Measurements from ENCODE around the gene FAM72B.
"Not testable (repeated sequence)": the region's sequence is repeated elsewhere in the genome, so short reads cannot be mapped to it uniquely, and the experiment has no call there.

Gene FAM72B

DNA sequence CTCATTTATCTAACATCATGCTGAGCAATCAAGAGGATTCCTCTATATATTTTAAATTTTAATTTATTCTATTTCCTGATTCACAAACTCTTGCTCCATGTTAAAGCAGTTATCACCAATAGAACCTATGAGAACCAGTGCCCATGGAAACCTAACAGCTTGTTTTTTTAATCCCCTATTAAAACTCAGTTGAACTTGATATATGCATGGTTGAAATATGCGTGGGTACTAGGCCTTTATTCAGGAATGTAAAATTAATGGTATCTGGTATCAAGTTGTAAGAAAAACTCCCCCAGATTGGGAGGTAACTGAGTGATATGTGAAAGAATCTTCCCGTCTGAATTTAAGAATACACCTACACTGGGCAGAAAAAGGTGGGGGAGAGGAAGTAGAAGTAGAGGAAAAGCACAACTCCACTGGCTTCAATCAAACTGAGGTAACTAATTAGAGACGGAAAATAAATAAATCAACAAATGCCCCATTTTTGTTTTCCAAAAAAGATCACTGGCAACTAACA lies 15.9 kb downstream of the FAM72B start:
- H3K9me3 Mint-ChIP-seq; H3K27ac Mint-ChIP-seq; H3K27me3 Mint-ChIP-seq (ENCODE audit: low read depth); H3K4me1 Mint-ChIP-seq (ENCODE audit: low read depth); H3K36me3 Mint-ChIP-seq (ENCODE audit: low read depth); H3K4me3 Mint-ChIP-seq: not testable (repeated sequence)

DNA sequence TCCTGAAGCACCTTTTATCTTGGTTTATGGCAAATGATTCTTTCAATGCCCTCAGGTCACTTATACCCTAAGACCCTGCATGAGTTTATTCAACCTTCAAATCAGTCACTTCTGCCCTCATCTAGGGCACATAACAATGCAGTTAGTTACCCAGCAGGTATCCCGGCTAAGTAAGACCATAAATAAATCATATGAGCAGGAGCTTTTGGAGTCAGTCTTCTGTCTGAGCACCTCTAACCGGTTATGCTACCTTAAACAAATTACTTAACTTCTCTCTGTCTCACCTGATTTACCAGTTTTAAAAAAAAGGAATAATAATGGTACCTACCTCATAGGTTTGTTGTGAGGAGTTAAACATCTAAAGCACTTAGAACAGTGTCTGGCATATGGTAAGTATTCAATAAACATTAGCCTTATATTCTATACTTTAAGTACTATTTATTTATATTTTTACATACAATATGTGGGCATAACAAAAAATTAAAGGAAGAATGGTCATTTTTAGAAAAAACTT lies 16.9 kb downstream of the FAM72B start:
- H3K4me3 Mint-ChIP-seq; H3K27ac Mint-ChIP-seq; H3K4me1 Mint-ChIP-seq (ENCODE audit: low read depth); H3K27me3 Mint-ChIP-seq (ENCODE audit: low read depth); H3K36me3 Mint-ChIP-seq (ENCODE audit: low read depth); H3K9me3 Mint-ChIP-seq: not testable (repeated sequence)

DNA sequence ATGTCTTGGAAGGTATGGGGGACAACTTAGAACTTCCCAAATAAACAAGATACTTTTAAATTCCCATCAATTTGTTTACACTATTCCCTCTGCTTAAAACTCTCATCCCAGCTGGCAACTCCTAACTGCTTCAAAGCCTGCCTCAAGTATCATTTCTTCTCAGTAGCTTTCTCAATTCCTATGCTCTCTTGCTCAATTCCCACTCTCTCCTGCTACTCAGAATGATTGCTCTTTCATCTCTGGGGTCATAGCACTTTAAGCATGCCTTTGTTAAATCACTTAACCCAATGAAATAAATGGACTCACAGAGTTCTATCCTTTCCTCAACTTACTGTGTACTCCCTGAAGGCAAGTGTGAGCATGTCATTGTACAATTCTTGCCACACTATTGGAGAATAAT lies 18.8 kb downstream of the FAM72B start:
- H3K4me3 Mint-ChIP-seq; H3K9me3 Mint-ChIP-seq; H3K27ac Mint-ChIP-seq; H3K27me3 Mint-ChIP-seq (ENCODE audit: low read depth); H3K4me1 Mint-ChIP-seq (ENCODE audit: low read depth); H3K36me3 Mint-ChIP-seq (ENCODE audit: low read depth): not testable (repeated sequence)

DNA sequence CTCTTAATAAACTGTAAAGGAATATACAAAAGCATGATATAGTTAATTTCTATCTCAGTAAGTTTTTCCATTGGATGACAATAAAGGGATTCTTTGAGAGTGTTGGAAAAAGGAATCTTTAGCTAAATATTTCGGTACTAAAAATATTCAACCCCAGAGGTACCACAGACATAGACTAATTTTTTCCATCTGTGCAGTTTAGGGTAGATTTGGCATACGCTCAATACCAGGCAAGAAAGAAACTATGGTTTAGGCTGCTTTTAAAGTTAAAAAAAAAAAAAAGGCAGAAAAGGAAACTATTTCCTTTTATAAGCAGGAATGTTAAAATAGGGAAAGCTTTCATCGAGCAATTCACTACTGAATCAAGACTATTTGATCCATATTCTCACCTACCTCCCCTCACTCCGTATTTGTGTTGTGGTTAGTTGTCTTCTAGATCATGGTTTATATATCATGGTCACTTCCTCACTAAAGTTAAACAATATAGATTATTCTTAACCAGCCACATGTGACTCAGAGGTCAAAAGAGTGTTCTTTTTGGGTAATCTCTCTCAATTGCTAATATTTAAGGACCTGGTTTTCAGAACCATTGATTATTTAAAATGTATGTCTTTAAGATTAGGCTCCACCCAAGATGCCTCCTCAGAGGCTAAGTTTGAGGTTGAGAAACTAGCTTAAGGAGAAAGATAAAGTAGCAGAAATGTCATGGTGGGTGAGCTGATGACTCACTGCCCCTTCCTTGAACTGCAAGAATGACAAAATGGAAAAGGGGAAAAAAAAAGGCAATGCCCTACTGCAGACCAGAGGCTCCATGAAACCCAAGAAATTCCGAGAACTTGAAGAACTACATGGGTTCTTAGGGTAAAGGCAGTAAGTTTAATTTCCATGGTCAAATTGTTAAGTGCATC lies 20.0 kb downstream of the FAM72B start:
- H3K36me3 Mint-ChIP-seq (ENCODE audit: low read depth); H3K9me3 Mint-ChIP-seq; H3K27me3 Mint-ChIP-seq (ENCODE audit: low read depth); H3K4me3 Mint-ChIP-seq; H3K4me1 Mint-ChIP-seq (ENCODE audit: low read depth); H3K27ac Mint-ChIP-seq: not testable (repeated sequence)

DNA sequence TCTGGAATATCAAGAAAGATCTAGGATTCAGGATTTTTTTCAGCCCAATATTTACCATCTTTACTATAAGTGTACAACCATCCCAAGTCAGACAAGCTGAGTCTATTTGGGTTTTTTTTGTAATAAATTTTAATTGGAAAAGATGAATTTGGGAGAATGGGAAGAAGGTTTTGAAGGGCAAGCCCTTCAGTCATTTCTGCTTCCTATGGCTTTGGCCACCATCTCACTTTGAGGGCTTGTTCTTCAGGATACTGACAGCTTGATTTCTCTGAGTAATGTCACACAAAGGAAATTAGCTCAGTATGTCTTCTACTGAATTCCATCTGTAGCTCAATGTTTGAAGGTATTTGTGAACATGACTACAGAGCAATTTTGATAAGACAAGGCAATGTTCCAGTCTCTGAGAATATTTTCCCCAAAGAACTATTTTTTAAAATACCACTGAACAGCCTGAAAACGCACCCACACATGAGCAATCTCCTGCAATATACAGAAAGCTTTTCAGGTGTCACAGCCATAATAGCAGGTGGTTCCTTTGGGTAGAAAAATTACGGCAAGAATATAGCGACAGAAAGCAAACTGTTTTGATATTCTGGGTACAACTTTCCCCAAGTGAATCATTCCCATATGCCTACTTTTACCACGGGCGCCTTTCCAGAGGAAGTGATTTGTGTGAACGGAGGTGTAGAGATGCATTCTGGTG lies 22.8 kb downstream of the FAM72B start:
- H3K4me1 Mint-ChIP-seq (ENCODE audit: low read depth); H3K36me3 Mint-ChIP-seq (ENCODE audit: low read depth); H3K4me3 Mint-ChIP-seq; H3K27ac Mint-ChIP-seq; H3K27me3 Mint-ChIP-seq (ENCODE audit: low read depth); H3K9me3 Mint-ChIP-seq: not testable (repeated sequence)

DNA sequence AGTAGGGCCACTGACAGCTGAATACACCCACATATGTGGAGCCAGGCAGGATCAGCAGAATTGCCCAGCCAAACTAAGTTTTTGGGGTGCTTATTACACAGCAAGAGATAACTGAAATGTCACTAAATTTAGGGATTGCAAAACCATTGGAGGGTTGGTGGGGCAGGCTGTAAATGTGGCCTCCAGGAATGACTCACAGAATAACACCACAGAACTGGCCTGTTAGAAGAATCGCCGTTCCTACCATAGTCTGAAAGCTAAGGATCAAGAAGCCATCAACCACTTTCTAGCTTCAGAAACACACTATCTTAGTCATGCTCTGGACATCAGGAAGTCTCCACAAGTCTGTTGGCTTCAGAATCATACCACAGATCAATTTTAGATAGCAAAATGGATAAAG lies 24.0 kb downstream of the FAM72B start:
- not testable (repeated sequence) for H3K27me3 Mint-ChIP-seq (ENCODE audit: low read depth); H3K4me1 Mint-ChIP-seq (ENCODE audit: low read depth); H3K27ac Mint-ChIP-seq; H3K9me3 Mint-ChIP-seq; H3K4me3 Mint-ChIP-seq; H3K36me3 Mint-ChIP-seq (ENCODE audit: low read depth)

DNA sequence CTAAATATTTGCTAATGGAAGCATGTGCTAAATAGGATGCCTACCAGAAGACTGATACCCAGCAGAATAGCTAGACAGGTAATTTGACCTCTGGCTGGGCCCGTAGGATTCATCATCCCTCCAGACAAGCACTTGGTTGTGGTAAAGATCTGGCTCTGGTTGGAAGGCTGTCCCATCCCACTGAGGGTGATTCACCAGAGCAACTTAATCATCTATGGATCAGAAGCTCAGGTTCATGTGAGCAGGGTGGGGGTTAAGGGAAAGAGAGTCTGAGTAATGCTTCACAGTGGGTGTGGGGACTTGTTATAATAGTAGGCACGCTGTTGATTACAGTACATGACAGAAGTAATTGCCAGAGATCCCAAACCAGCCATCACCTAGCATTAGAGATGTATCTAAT lies 26.5 kb downstream of the FAM72B start:
- H3K36me3 Mint-ChIP-seq (ENCODE audit: low read depth); H3K4me1 Mint-ChIP-seq (ENCODE audit: low read depth); H3K4me3 Mint-ChIP-seq; H3K27me3 Mint-ChIP-seq (ENCODE audit: low read depth); H3K9me3 Mint-ChIP-seq; H3K27ac Mint-ChIP-seq: not testable (repeated sequence)

DNA sequence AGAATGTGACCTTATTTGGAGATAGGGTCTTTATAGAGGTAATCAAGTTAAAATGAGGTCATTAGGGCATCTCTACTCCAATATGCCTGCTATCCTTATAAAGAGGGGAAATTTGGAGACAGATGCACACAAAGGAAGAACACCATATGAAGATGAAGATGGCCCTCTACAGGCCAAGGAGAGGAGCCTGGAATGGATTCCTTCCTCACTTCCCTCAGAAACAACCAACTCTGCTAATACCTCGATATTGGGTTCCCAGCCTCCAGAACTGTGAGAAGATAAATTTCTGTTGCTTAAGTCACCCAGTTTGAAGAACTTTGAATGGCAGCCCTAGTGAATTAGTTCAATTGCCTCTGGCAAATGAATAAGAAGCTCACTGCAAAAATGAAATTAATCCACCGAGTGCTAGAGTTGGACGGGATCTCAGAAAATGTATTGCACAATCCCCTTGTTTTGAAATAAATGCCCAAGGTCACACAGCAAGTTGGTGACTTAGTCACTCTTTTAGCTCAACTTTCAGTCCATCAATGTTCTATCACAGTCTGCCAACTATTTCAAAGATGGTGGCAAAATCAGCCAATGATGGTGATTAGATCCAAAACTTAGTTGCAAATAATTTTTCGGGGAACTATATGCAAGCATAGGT lies 27.1 kb downstream of the FAM72B start:
- not testable (repeated sequence) for H3K27me3 Mint-ChIP-seq (ENCODE audit: low read depth); H3K4me1 Mint-ChIP-seq (ENCODE audit: low read depth); H3K27ac Mint-ChIP-seq; H3K36me3 Mint-ChIP-seq (ENCODE audit: low read depth); H3K9me3 Mint-ChIP-seq; H3K4me3 Mint-ChIP-seq

DNA sequence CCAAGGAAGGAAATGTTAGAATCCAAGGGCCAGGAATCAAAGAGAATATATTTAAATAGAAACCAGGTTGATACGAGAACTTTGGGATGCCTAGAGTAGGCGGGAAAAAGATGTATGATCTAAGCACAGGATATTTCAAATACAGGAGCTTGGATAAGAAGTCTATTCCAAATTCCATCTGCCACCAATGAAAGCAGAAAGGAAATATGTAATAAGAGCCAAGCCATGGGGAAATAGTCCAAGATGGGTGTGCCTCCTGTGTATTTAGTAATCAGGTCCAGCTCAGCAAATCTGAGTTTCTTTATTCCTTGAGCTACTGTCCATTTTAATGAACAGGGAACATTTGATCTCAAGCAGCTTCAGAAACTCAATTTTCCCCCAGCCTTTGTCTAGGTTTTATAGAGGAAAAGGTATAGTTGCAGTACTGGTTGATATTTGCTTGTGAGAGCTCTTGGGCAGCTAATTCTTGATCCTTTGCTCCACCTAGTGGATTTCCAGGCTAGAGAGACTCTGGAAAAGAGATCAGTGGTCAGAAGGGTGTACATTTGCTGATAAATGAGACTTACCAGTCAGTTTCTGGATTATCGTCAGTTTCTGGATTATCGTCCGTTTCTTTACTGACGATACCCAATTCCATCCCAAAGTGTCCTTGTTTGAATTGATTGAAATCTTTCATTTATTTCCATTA lies 28.3 kb downstream of the FAM72B start:
- H3K4me1 Mint-ChIP-seq (ENCODE audit: low read depth); H3K36me3 Mint-ChIP-seq (ENCODE audit: low read depth); H3K27me3 Mint-ChIP-seq (ENCODE audit: low read depth); H3K27ac Mint-ChIP-seq; H3K9me3 Mint-ChIP-seq; H3K4me3 Mint-ChIP-seq: not testable (repeated sequence)

DNA sequence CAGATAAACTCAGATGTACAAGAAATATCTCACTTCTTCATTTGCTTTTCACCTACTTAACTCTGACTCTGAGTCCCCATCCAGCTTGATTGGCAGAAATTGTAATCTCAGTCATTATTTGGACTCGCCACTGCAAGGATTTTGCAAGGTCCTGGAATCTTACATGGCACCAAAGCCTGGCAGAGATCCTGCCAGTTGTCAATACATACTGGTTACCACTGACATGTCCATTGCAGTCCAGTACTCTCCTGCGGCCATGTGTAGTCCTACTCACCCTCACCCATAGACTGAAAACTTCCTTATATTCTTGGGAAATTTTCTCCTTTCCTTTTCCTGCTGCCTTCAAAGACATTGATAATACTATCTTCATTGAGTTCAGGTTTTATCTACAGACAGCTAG lies 29.3 kb downstream of the FAM72B start:
- H3K27ac Mint-ChIP-seq; H3K27me3 Mint-ChIP-seq (ENCODE audit: low read depth): not testable (repeated sequence)

DNA sequence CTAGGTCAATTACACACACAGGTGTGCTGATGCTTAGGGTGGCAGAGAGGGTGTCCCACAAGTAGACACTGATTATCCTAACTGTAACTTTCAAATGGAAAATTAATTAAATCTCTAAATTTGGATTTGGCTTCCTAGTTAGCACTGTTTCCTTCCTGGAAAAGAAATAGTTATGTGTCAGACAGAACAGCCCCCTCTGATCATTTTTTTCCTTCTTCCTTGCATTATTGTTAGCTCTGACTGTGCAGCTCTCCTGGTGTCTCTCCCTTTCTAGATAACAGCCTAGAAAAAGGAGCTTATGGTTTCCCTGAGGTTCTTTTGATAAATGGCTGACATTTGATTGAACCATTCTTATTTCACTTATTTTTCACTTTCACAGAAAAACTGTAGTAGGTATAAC lies 31.4 kb downstream of the FAM72B start:
- H3K9me3 Mint-ChIP-seq; H3K4me1 Mint-ChIP-seq (ENCODE audit: low read depth); H3K27ac Mint-ChIP-seq; H3K4me3 Mint-ChIP-seq; H3K36me3 Mint-ChIP-seq (ENCODE audit: low read depth); H3K27me3 Mint-ChIP-seq (ENCODE audit: low read depth): not testable (repeated sequence)

More for the DNA sequence above, 29.3 kb downstream of the FAM72B start:
- H3K4me1 Mint-ChIP-seq (ENCODE audit: low read depth); H3K36me3 Mint-ChIP-seq (ENCODE audit: low read depth); H3K9me3 Mint-ChIP-seq; H3K4me3 Mint-ChIP-seq: not testable (repeated sequence)

DNA sequence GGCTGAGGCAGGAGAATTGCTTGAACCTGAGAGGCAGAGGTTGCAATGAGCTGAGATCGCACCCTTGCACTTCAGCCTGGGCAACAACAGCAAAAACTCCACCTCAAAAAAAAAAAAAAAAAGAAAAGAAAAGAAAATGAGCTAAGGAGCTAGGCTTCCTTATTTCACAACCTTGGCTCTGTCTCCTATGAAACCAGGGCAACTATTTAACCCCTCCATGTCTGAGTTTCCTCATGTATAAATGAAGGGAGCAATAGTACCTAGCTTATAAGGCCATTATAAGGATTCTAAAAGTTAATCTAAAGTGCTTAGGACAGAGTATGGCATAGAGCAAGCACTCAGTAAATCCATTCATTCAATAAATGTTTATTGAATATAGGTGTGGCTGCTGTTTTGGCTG lies 32.8 kb downstream of the FAM72B start:
- H3K27ac Mint-ChIP-seq; H3K4me1 Mint-ChIP-seq (ENCODE audit: low read depth): not testable (repeated sequence)

DNA sequence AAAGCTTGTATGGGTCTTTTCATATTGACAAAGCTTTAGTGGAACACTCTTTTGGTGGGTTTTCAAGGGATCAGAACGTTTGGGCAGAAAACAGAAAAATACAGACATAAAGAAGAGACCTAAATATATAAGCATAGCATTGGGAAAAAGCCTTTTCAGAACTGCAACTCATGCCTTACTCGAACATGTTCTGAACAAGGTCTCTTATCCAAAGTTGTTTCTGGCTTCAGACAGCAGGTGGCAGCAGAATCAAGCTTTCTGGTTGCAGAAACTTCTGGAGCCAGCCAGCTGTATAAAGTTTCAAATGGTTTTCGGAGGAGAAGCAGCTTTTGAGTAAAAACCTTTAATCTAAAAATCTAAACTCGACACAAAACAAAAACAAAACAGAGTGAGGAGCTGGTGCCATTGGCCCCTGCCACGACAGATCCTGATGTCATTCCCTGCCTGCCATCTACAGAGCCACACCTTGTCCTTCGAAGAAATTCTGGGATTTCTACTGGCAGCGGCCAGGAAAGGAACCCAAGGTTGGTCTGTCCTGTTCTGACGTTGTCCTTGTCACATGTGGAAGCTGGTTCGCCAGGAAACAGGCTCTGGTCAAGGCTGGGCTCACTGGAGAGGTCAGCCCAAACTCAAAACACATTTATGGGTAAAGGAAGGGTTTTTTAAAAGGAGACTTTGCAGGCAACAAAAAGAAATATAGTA lies 35.5 kb downstream of the FAM72B start:
- not testable (repeated sequence) for H3K9me3 Mint-ChIP-seq; H3K4me1 Mint-ChIP-seq (ENCODE audit: low read depth); H3K36me3 Mint-ChIP-seq (ENCODE audit: low read depth); H3K27ac Mint-ChIP-seq; H3K27me3 Mint-ChIP-seq (ENCODE audit: low read depth); H3K4me3 Mint-ChIP-seq

More for the DNA sequence above, 32.8 kb downstream of the FAM72B start:
- not testable (repeated sequence) for H3K9me3 Mint-ChIP-seq; H3K4me3 Mint-ChIP-seq; H3K27me3 Mint-ChIP-seq (ENCODE audit: low read depth); H3K36me3 Mint-ChIP-seq (ENCODE audit: low read depth)

DNA sequence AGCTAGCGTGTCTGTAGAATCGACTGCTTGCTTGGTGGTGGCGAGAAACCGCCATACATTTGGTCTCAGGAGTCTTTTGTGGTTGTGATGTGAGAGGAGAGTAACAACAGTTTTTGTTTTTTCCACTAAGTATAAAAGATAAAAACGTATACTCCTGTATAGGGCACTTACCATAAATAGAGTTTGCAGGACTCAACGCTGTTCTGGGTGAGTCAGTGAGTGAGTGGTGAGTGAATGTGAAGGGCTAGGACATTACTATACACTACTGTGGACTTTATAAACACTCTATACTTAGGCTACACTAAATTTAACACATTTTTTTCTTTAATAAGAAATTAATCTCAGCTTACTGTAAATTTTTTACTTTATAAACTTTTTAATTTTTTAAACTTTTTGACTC lies 43.7 kb downstream of the FAM72B start:
- not testable (repeated sequence) for H3K4me1 Mint-ChIP-seq (ENCODE audit: low read depth)

More for the DNA sequence above, 43.7 kb downstream of the FAM72B start:
- H3K9me3 Mint-ChIP-seq; H3K36me3 Mint-ChIP-seq (ENCODE audit: low read depth); H3K27me3 Mint-ChIP-seq (ENCODE audit: low read depth); H3K27ac Mint-ChIP-seq; H3K4me3 Mint-ChIP-seq: not testable (repeated sequence)
